CD14-positive monocyte (primary cell): ENCODE data around the gene ST6GALNAC3. TPM values are rescaled to one million over a fixed set of nuclear protein-coding genes. Genes with fewer than 3 reads are reported as not detected.

Experiments
- DNase-seq, 3 donors: peaks; one replicate each; pipeline ENCODE4 v3.0.0-alpha.2; 2011 to 2022
- H2AFZ ChIP-seq: 2 replicates; pipeline ENCODE4 v1.6.0; 2012; ENCODE audit warnings: mild to moderate bottlenecking, low read depth, low read length, inconsistent platforms; ENCODE audit not compliant: insufficient read depth, poor library complexity, severe bottlenecking
- H3K27ac ChIP-seq, 2 donors: 1 replicate in 1 of 2; 2 replicates in 1 of 2; pipeline ENCODE4 v1.5.1; 2012 to 2013; ENCODE audit warnings: low read length in 2 of 2, control low read depth in 1 of 2, inconsistent platforms in 1 of 2, low read depth in 1 of 2, mild to moderate bottlenecking in 1 of 2
- H3K27me3 ChIP-seq, 2 donors: one replicate each; pipeline versions ENCODE4 v1.6.0 to v1.6.1; 2011 to 2013; ENCODE audit warnings: low read length in 2 of 2; ENCODE audit not compliant: control insufficient read depth in 2 of 2, insufficient read depth in 2 of 2
- H3K36me3 ChIP-seq, 2 donors: replicated peaks in 1 of 2; 1 replicate in 1 of 2; 2 replicates in 1 of 2; pipeline versions ENCODE4 v1.5.1 to v1.6.1; 2012 to 2013; ENCODE audit warnings: low read length in 2 of 2, control low read depth in 1 of 2, inconsistent platforms in 1 of 2, mild to moderate bottlenecking in 1 of 2; ENCODE audit not compliant: insufficient read depth in 2 of 2, control insufficient read depth in 1 of 2
- H3K4me1 ChIP-seq, 2 donors: 1 replicate in 1 of 2; 2 replicates in 1 of 2; pipeline versions ENCODE4 v1.5.1 to v1.6.1; 2012 to 2013; ENCODE audit warnings: low read length in 2 of 2, control low read depth in 1 of 2, inconsistent platforms in 1 of 2, mild to moderate bottlenecking in 1 of 2, moderate library complexity in 1 of 2; ENCODE audit not compliant: insufficient read depth in 2 of 2, control insufficient read depth in 1 of 2
- H3K4me2 ChIP-seq: replicated peaks from 2 replicates; pipeline ENCODE3; 2012; ENCODE audit warnings: low read length, moderate library complexity, mild to moderate bottlenecking; ENCODE audit not compliant: poor library complexity, severe bottlenecking; ENCODE audit errors: extremely low read depth
- H3K4me3 ChIP-seq, 3 experiments: fragments of 200-600 bp in 1 of 3; sonication (generic) in 1 of 3; replicated peaks in 1 of 3; 1 replicate in 2 of 3; 2 replicates in 1 of 3; pipeline ENCODE4 v1.5.1; 2011 to 2013; ENCODE audit warnings: low read length in 3 of 3, mild to moderate bottlenecking in 3 of 3, control low read depth in 2 of 3, low read depth in 2 of 3, inconsistent platforms in 1 of 3, moderate library complexity in 1 of 3
- H3K79me2 ChIP-seq: 2 replicates; pipeline ENCODE4 v1.6.0; 2012; ENCODE audit warnings: mild to moderate bottlenecking, control low read depth, inconsistent platforms, low read length, moderate library complexity; ENCODE audit not compliant: insufficient read depth
- H3K9ac ChIP-seq: 2 replicates; pipeline ENCODE4 v1.6.0; 2017; ENCODE audit warnings: low read length, mild to moderate bottlenecking; ENCODE audit not compliant: insufficient read depth, poor library complexity, severe bottlenecking
- H3K9me3 ChIP-seq, 2 donors: replicated peaks in 1 of 2; 1 replicate in 1 of 2; 2 replicates in 1 of 2; pipeline versions ENCODE4 v1.5.1 to v1.6.1; 2012 to 2013; ENCODE audit warnings: low read length in 2 of 2, control low read depth in 1 of 2; ENCODE audit not compliant: control insufficient read depth in 1 of 2, insufficient read depth in 1 of 2
- H4K20me1 ChIP-seq: 2 replicates; pipeline ENCODE4 v1.6.0; 2012; ENCODE audit warnings: mild to moderate bottlenecking, low read length, control low read depth, moderate library complexity; ENCODE audit not compliant: insufficient read depth
- H3K27ac Mint-ChIP-seq, 7 donors: one replicate each; pipeline ENCODE4 v1.8.0; 2020; ENCODE audit warnings: mild to moderate bottlenecking in 7 of 7, mixed read lengths in 7 of 7, moderate library complexity in 6 of 7, inconsistent platforms in 2 of 7
- H3K27me3 Mint-ChIP-seq, 3 donors: one replicate each; pipeline ENCODE4 v1.8.0; 2021 to 2022; ENCODE audit warnings: low read depth in 3 of 3, mild to moderate bottlenecking in 3 of 3, mixed read lengths in 3 of 3, moderate library complexity in 3 of 3, inconsistent platforms in 1 of 3
- H3K36me3 Mint-ChIP-seq, 2 donors: one replicate each; pipeline ENCODE4 v1.8.0; 2020; ENCODE audit warnings: mixed read lengths in 2 of 2, inconsistent platforms in 1 of 2, mild to moderate bottlenecking in 1 of 2
- H3K4me1 Mint-ChIP-seq: one replicate; pipeline ENCODE4 v1.8.0; 2020; ENCODE audit warnings: mild to moderate bottlenecking, mixed read lengths
- H3K4me3 Mint-ChIP-seq, 2 donors: one replicate each; pipeline ENCODE4 v1.8.0; 2020; ENCODE audit warnings: mild to moderate bottlenecking in 2 of 2, mixed read lengths in 2 of 2, moderate library complexity in 1 of 2
- H3K9me3 Mint-ChIP-seq, 7 donors: one replicate each; pipeline ENCODE4 v1.8.0; 2020 to 2022; ENCODE audit warnings: mixed read lengths in 7 of 7, mild to moderate bottlenecking in 6 of 7, moderate library complexity in 6 of 7, inconsistent platforms in 2 of 7
- WGBS: methylation state at CpG from one replicate; pipeline ENCODE4 v1.1.5; 2013; ENCODE audit warnings: missing lambda C conversion rate; ENCODE audit not compliant: insufficient coverage; 5-methylcytosine and 5-hydroxymethylcytosine counted together
- intact Hi-C, 2 donors: fragments of 100-400 bp; cut with micrococcal nuclease; formaldehyde crosslinking; loops; one replicate each; pipeline versions ENCODE4 v1.15.0 to v1.15.1; 2023
- polyA plus RNA-seq, 3 donors: library from polyadenylated mRNA; depleted of rRNA in 1 of 3; unstranded in 2 of 3; stranded (reverse) in 1 of 3; fragments of 300-500 nt in 2 of 3; fragments of >200 nt in 1 of 3; fragmentation: Illumina TruSeq in 2 of 3; gene quantifications; 1 replicate in 2 of 3; 2 replicates in 1 of 3; pipeline ENCODE4 v1.2.3, GENCODE V29; 2012 to 2021
- TF ChIP-seq, protein P1 (sequence below): fragments of 200-600 bp; IDR thresholded peaks from one replicate; pipeline ENCODE4 v1.8.0; 2022; ENCODE audit warnings: antibody characterized with exemption, mild to moderate bottlenecking

Gene ST6GALNAC3
- polyA plus RNA-seq, 3 donors, result 6.5 to 9.2 (median 7.6) TPM

GRCh38 chr1:76145332-76145731, 70.8 kb downstream of the ST6GALNAC3 start:
- no peaks in the 10 kb centered on the region for H3K9me3 Mint-ChIP-seq
- no peaks in the 10 kb centered on the region for H3K79me2 ChIP-seq
- H3K27ac ChIP-seq, result no peak overlapping the region
- H3K4me3 Mint-ChIP-seq, result no peak overlapping the region
- H3K27me3 Mint-ChIP-seq, result peaks cover 7 to 8% (median 8%) of the 10 kb centered on the region in 3 donors
- H3K27me3 ChIP-seq, result no peaks in the 10 kb centered on the region
- no peaks in the 10 kb centered on the region for H3K36me3 Mint-ChIP-seq
- intact Hi-C loops, result no loop called here
- no peaks in the 10 kb centered on the region for H3K9me3 ChIP-seq
- H4K20me1 ChIP-seq, result no peaks in the 10 kb centered on the region
- no peak overlapping the region for H2AFZ ChIP-seq
- H3K9ac ChIP-seq, result no peak overlapping the region
- no peak overlapping the region for H3K4me2 ChIP-seq
- H3K4me3 ChIP-seq, result no peak overlapping the region
- H3K4me1 ChIP-seq, result no peaks in the 10 kb centered on the region
- no peak for DNase-seq
- TF ChIP-seq, protein P1, sequence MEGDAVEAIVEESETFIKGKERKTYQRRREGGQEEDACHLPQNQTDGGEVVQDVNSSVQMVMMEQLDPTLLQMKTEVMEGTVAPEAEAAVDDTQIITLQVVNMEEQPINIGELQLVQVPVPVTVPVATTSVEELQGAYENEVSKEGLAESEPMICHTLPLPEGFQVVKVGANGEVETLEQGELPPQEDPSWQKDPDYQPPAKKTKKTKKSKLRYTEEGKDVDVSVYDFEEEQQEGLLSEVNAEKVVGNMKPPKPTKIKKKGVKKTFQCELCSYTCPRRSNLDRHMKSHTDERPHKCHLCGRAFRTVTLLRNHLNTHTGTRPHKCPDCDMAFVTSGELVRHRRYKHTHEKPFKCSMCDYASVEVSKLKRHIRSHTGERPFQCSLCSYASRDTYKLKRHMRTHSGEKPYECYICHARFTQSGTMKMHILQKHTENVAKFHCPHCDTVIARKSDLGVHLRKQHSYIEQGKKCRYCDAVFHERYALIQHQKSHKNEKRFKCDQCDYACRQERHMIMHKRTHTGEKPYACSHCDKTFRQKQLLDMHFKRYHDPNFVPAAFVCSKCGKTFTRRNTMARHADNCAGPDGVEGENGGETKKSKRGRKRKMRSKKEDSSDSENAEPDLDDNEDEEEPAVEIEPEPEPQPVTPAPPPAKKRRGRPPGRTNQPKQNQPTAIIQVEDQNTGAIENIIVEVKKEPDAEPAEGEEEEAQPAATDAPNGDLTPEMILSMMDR, result no peak
- H3K27ac Mint-ChIP-seq, result no peak overlapping the region
- WGBS, result 78% methylated on average over 5 of the region's 6 CpGs
- no peaks in the 10 kb centered on the region for H3K36me3 ChIP-seq
- peaks cover 2% of the 10 kb centered on the region for H3K4me1 Mint-ChIP-seq

DNA sequence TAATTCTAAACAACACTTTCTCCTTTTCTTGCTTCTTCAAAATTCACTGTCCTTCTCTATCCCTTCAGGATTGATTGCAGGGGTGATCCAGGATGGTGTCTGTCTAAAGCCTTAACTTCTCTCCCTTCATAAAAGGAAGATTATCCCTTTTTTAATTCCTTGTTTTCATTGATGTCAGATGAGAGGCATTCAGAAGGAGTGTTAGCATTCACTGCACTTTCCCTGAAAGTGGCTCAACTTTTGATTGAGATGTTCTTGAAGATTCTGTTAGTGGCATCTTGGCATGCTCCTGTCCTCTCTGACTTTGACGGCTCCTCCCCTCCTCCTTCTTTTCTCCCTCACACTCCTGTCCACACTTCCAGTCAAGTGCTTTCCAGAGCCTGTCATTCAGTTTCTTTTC, 71.6 kb downstream of the ST6GALNAC3 start:
- no peaks in the 10 kb centered on the region for H3K79me2 ChIP-seq
- DNase-seq, result no peak
- H4K20me1 ChIP-seq, result no peaks in the 10 kb centered on the region
- no peak overlapping the region for H3K4me3 ChIP-seq
- TF ChIP-seq, protein P1, result no peak
- Mint-ChIP-seq H3K4me1 (no peaks in the 10 kb centered on the region), H3K36me3 (no peaks in the 10 kb centered on the region), H3K9me3 (no peaks in the 10 kb centered on the region), H3K4me3 (no peak overlapping the region), H3K27ac (peak overlapping the region in 2 of 7 donors; percentile 8 to 16), H3K27me3 (peaks cover 7 to 8% (median 8%) of the 10 kb centered on the region in 3 donors)
- no peaks in the 10 kb centered on the region for H3K27me3 ChIP-seq
- H3K4me2 ChIP-seq, result no peak overlapping the region
- no peak overlapping the region for H3K9ac ChIP-seq
- H3K9me3 ChIP-seq, result no peaks in the 10 kb centered on the region
- no peak overlapping the region for H2AFZ ChIP-seq
- H3K4me1 ChIP-seq, result no peaks in the 10 kb centered on the region
- intact Hi-C loops, result no loop called here
- 100% methylated on average over 1 of the region's 1 CpG for WGBS
- no peaks in the 10 kb centered on the region for H3K36me3 ChIP-seq
- H3K27ac ChIP-seq, result no peak overlapping the region
